Measurements from ENCODE around the gene ZWILCH. TPM values are rescaled to one million over a fixed set of nuclear protein-coding genes. Genes with fewer than 3 reads are reported as not detected.

The ZWILCH gene
- total and polyA plus RNA-seq, 8 donors, result 8.6 to 32.2 (median 25.0) TPM

DNA sequence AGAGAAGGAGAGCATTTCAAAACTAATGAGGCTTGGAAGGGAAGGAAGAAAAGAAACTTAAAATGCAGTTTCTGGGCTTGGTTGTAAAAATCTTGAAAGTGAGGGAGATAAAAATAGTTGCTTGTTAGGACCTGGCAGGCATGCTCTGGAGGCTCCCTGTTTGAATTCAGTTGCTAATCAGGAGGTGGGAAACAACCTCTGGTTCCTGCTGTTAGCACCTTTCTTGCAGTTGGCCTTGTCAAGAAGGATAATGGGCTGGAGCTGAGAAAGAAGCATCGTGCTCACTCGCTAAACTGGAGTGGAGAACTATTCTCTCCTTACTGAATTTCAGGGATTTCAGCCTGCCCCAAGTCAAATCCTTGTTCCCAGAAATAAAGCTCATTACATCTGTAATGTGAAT, 31.0 kb upstream of the ZWILCH start:
- H3K4me1 ChIP-seq, result no peaks in the 10 kb centered on the region
- H3K4me3 ChIP-seq, result no peak overlapping the region
- no peak overlapping the region for H3K27ac ChIP-seq
- no peaks in the 10 kb centered on the region for H3K27me3 ChIP-seq
- DNase-seq (no peak), ATAC-seq (no peak)
- TF ChIP-seq, protein P1, sequence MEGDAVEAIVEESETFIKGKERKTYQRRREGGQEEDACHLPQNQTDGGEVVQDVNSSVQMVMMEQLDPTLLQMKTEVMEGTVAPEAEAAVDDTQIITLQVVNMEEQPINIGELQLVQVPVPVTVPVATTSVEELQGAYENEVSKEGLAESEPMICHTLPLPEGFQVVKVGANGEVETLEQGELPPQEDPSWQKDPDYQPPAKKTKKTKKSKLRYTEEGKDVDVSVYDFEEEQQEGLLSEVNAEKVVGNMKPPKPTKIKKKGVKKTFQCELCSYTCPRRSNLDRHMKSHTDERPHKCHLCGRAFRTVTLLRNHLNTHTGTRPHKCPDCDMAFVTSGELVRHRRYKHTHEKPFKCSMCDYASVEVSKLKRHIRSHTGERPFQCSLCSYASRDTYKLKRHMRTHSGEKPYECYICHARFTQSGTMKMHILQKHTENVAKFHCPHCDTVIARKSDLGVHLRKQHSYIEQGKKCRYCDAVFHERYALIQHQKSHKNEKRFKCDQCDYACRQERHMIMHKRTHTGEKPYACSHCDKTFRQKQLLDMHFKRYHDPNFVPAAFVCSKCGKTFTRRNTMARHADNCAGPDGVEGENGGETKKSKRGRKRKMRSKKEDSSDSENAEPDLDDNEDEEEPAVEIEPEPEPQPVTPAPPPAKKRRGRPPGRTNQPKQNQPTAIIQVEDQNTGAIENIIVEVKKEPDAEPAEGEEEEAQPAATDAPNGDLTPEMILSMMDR (IDR thresholded peaks at IDR 0.05), result no peak
- no peaks in the 10 kb centered on the region for H3K36me3 ChIP-seq
- intact Hi-C loops (cut with DNase I), result loop anchor here in 1 of 2 donors (10.0 kb wide), 1 partner anchor 49 kb away; no protein-coding TSS in a partner anchor
- no peaks in the 10 kb centered on the region for H3K9me3 ChIP-seq

DNA sequence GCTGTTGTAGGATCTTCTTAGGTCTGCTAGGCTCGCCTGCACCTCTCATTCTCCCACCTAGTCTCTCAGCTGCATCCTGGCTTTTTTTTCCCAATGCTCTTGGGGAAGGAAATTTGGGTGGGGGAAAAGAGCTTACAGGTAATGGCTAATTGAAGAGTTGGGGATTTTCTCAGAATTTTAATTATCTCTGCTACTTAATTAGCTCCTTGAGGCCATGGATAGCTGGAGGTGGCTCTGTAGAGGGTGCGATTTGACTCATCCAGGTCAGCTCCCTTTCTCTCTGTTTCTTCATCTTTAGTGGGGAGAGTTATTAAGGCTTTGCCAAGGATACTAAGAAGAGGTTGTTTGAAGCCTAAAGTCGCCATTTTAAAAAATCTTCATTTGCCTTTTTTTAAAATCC, 30.2 kb upstream of the ZWILCH start:
- intact Hi-C loops (cut with DNase I), result loop anchor here in 1 of 2 donors (10.0 kb wide), 1 partner anchor 50 kb away; no protein-coding TSS in a partner anchor
- no peaks in the 10 kb centered on the region for H3K36me3 ChIP-seq
- no peak overlapping the region for H3K27ac ChIP-seq
- no peaks in the 10 kb centered on the region for H3K4me1 ChIP-seq
- H3K9me3 ChIP-seq, result no peaks in the 10 kb centered on the region
- H3K27me3 ChIP-seq, result no peaks in the 10 kb centered on the region
- DNase-seq (no peak), ATAC-seq (no peak)
- TF ChIP-seq, protein P1 (IDR thresholded peaks at IDR 0.05), result no peak
- no peak overlapping the region for H3K4me3 ChIP-seq

DNA sequence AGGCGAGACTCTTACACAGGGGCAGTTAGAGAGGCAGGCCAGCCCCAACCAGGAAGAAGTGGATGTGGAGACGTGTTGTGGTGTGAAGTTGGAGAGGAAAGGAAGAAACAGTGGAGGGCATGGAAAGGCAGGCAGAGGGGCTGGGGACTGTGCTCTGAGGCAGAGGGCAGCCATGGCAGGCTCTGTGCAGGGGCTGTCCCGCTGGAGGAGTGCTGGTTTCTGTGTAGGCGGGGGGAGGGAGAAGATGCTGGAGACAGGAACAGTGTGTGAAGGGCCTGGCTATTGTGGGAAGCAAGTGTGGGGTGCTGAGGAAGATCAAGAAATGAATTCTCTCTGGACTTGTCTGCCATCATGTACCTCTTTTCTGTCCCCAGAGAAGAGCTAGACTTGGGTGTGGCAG, 28.6 kb upstream of the ZWILCH start:
- intact Hi-C loops (cut with DNase I), result loop anchor here in 1 of 2 donors (10.0 kb wide), 1 partner anchor 52 kb away; no protein-coding TSS in a partner anchor
- no peak overlapping the region for H3K4me3 ChIP-seq
- DNase-seq (no peak), ATAC-seq (no peak)
- peaks cover 0 to 6% of the 10 kb centered on the region in 2 donors for H3K4me1 ChIP-seq
- TF ChIP-seq, protein P1 (IDR thresholded peaks at IDR 0.05), result no peak
- H3K9me3 ChIP-seq, result no peaks in the 10 kb centered on the region
- peaks cover 0 to 6% of the 10 kb centered on the region in 2 donors for H3K36me3 ChIP-seq
- no peaks in the 10 kb centered on the region for H3K27me3 ChIP-seq
- H3K27ac ChIP-seq, result no peak overlapping the region

DNA sequence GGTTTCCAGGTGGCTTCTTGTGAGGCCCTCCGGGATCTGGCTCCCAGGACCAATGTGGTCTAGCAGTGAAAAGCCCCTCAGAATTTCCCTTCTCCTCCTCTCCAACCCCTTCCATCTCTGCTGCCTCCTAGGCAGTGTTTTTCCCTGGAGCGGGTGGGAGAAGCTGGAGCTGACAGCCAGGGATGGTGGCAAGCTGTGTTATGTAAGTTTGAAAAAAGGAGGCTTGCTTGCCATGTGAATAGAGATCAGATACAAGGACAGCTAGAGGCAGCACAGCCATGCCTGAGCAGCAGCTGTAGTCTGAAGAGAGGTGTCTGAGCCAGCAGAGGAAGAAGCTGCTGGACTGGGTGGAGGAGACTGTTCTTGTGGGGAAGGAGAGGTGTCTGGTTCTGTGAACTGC, 28.1 kb upstream of the ZWILCH start:
- no peak for ATAC-seq
- Histone ChIP-seq H3K36me3 (peaks cover 0 to 11% of the 10 kb centered on the region in 2 donors), H3K27me3 (no peaks in the 10 kb centered on the region), H3K9me3 (no peaks in the 10 kb centered on the region), H3K4me3 (no peak overlapping the region), H3K27ac (no peak overlapping the region), H3K4me1 (peaks cover 0 to 6% of the 10 kb centered on the region in 2 donors)
- intact Hi-C loops (cut with DNase I), result loop anchor here in 1 of 2 donors (10.0 kb wide), 1 partner anchor 52 kb away; no protein-coding TSS in a partner anchor
- no peak for DNase-seq
- TF ChIP-seq, protein P1 (IDR thresholded peaks at IDR 0.05), result no peak

DNA sequence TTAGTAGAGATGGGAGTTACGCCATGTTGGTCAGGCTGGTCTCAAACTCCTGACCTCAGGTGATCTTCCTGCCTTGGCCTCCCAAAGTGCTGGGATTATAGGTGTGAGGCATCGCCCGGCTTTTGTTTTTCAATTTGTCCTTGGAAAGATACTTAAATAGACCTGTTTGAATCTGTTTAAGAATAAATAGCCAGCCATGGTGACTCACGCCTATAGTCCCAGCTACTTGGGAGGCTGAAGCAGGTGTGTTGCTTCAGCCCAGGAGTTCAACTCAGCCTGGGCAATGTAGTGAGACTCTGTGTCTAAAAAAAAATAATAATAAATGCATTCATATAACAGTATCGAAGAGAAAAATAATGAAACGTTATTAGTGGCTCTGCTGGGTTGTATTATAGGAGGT, 24.9 kb upstream of the ZWILCH start:
- peaks cover 0 to 24% of the 10 kb centered on the region in 2 donors for H3K4me1 ChIP-seq
- no peaks in the 10 kb centered on the region for H3K27me3 ChIP-seq
- no peak overlapping the region for H3K27ac ChIP-seq
- H3K4me3 ChIP-seq, result no peak overlapping the region
- H3K36me3 ChIP-seq, result peaks cover 0 to 33% of the 10 kb centered on the region in 2 donors
- TF ChIP-seq, protein P1 (IDR thresholded peaks at IDR 0.05), result no peak
- no peak for DNase-seq
- ATAC-seq, result no peak
- H3K9me3 ChIP-seq, result no peaks in the 10 kb centered on the region
- intact Hi-C loops (cut with DNase I), result no loop called here
